ENCODE results near the gene CNTNAP2.

- TF ChIP-seq CTCF (IDR thresholded peaks at IDR 0.05) (no peak), EP300 (IDR thresholded peaks at IDR 0.05) (no peak)
These were observed 60.7 kb downstream of the CNTNAP2 start for GRCh38 chr7:146177301-146177700.

All from tibial nerve (tissue), 4 donors.